Stimulated activated naive CD8-positive, alpha-beta T cell treated with anti-CD3 and anti-CD28 coated beads, Interleukin-15, Interleukin-2, amounts not matched to agents 100 ng/mL and 50 ng/mL, for 24 hours (primary cell): ENCODE results near the gene ERN2.
"Not testable (repeated sequence)": the region's sequence is repeated elsewhere in the genome, so short reads cannot be mapped to it uniquely, and the experiment has no call there.

Experiments used
- H3K27ac Mint-ChIP-seq: one replicate; pipeline ENCODE4 v1.8.0; 2021; ENCODE audit warnings: mild to moderate bottlenecking, mixed read lengths
- H3K27me3 Mint-ChIP-seq: one replicate; pipeline ENCODE4 v1.8.0; 2021; ENCODE audit warnings: mixed read lengths
- H3K36me3 Mint-ChIP-seq: one replicate; pipeline ENCODE4 v1.8.0; 2021; ENCODE audit warnings: low read depth, mixed read lengths
- H3K4me1 Mint-ChIP-seq: one replicate; pipeline ENCODE4 v1.8.0; 2021; ENCODE audit warnings: low read depth, mixed read lengths
- H3K4me3 Mint-ChIP-seq: one replicate; pipeline ENCODE4 v1.8.0; 2021; ENCODE audit warnings: mild to moderate bottlenecking, mixed read lengths
- H3K9me3 Mint-ChIP-seq: one replicate; pipeline ENCODE4 v1.8.0; 2021; ENCODE audit warnings: mixed read lengths

Gene ERN2

DNA sequence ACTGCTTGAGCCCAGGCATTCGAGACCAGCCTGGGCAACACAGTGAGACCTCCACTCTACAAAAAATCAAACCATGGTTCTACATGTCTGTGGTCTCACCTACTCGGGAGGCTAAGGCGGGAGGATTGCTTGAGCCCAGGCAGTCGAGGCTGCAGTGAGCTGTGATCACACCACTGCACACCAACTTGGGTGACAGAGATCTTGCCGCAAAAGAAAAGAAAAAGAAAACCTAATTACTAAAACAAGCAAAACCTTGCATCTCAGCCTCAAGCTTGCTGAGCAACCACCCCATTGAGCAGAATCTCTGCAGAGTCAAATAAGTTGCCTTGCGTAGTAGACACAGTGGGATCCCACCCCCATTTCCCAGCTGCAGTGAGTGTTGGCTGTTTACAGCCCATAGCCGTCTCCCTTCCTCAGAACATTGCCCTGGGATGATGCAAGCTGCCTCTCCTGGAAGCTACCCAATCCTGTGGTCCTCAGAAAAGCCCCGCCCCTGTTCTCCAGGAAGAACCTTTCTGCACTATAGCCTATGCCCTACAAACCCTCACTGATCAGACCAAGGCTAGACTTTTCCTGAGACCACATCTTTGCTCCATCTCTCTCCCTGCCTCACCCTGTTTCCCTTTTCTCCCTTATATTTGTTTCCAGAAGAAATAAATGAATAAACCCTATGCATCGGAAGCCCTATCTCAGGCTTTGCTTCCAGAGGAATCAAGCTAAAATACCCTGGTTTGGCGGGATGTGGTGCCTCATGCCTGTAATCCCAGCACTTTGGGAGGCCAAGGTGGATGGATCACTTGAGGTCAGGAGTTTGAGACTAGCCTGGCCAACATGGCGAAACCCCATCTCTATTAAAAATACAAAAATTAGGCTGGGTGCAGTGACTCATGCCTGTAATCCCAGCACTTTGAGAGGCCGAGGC lies 16.7 kb upstream of the ERN2 start:
- Mint-ChIP-seq H3K27ac (no peak overlapping the region), H3K27me3 (peaks cover 14% of the 10 kb centered on the region), H3K4me3 (no peak overlapping the region), H3K36me3 (no peaks in the 10 kb centered on the region), H3K9me3 (no peaks in the 10 kb centered on the region), H3K4me1 (peaks cover 8% of the 10 kb centered on the region)

DNA sequence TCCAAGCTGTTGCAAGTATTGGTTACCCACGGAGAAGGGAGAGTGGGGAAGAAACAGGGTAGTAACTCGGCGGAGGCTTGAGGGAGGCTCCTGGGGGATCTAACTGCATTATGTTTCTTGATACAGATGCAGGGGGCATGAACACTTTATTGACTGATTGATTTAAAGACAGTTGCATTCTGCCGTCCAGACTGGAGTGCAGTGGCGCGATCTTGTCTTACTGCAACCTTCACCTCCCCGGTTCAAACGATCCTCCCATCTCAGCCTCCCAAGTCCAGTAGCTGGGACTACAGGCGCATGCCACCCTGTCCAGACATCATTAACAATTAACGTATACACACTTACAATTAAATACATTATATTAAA lies 15.1 kb upstream of the ERN2 start:
- no peak overlapping the region for H3K27ac Mint-ChIP-seq
- peaks cover 16% of the 10 kb centered on the region for H3K27me3 Mint-ChIP-seq
- H3K36me3 Mint-ChIP-seq, result no peaks in the 10 kb centered on the region
- H3K9me3 Mint-ChIP-seq, result peaks cover 2% of the 10 kb centered on the region
- no peak overlapping the region for H3K4me3 Mint-ChIP-seq
- peaks cover 6% of the 10 kb centered on the region for H3K4me1 Mint-ChIP-seq

DNA sequence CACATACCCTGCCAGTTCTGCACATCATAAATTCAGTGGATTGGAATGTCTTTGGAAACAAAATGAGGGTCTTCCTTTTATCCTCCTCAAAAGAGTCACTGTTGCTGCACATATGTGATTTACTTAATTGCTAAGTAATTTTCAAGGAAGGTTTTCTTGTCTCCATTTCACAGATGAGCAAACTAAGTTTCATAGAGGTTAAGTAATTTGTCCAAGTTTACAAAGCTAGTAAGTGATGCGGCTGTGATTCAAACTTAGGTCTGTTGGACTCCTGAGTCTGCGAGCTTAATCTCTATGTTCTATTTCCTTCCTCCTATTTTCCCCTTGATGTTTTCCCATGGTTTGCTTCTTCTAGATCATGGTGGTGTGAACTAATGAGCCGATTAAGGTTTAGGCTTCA lies 13.7 kb upstream of the ERN2 start:
- H3K4me1 Mint-ChIP-seq, result peaks cover 6% of the 10 kb centered on the region
- no peak overlapping the region for H3K27ac Mint-ChIP-seq
- peaks cover 20% of the 10 kb centered on the region for H3K27me3 Mint-ChIP-seq
- H3K36me3 Mint-ChIP-seq, result no peaks in the 10 kb centered on the region
- H3K9me3 Mint-ChIP-seq, result peaks cover 6% of the 10 kb centered on the region
- no peak overlapping the region for H3K4me3 Mint-ChIP-seq

GRCh38 chr16:23724785-23725131 lies 11.7 kb upstream of the ERN2 start:
- Mint-ChIP-seq H3K27me3 (peaks cover 16% of the 10 kb centered on the region), H3K27ac (no peak overlapping the region)

DNA sequence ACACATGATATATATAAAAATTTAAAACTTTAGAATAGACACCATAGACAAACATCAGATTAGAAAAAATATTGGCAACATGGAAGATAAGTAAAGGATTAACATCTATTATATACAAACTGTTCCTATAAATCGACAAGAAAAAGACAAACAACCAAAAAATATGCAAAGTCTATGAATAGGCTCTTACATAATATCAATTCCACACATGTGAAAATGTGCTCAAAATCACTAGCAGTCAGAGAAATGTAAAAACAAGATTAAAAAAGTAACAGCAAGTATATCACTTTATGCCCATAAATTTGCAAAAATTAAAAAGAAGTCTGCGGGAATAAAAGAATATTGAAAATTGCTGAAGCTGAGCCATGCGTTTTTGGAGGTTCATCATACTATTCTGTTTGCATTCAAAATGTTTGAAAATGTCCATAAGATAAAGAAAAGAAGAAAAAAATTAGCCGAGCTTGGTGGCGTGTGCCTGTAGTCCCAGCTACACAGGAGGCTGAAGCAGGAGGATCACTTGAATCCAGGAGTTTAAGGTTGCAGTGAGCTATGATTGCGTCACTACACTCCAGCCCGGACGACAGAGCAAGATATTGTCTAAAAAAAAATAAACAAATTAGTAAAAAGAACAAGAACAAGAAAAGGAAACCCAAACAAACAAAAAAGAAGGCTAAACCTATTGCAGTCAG lies 11.2 kb upstream of the ERN2 start:
- Mint-ChIP-seq H3K27me3 (peaks cover 13% of the 10 kb centered on the region), H3K9me3 (peaks cover 6% of the 10 kb centered on the region), H3K36me3 (no peaks in the 10 kb centered on the region), H3K4me1 (peaks cover 6% of the 10 kb centered on the region), H3K27ac (no peak overlapping the region), H3K4me3 (no peak overlapping the region)

More at GRCh38 chr16:23724785-23725131, 11.7 kb upstream of the ERN2 start:
- Mint-ChIP-seq H3K9me3 (peaks cover 6% of the 10 kb centered on the region), H3K4me3 (no peak overlapping the region), H3K4me1 (peaks cover 6% of the 10 kb centered on the region), H3K36me3 (no peaks in the 10 kb centered on the region)

DNA sequence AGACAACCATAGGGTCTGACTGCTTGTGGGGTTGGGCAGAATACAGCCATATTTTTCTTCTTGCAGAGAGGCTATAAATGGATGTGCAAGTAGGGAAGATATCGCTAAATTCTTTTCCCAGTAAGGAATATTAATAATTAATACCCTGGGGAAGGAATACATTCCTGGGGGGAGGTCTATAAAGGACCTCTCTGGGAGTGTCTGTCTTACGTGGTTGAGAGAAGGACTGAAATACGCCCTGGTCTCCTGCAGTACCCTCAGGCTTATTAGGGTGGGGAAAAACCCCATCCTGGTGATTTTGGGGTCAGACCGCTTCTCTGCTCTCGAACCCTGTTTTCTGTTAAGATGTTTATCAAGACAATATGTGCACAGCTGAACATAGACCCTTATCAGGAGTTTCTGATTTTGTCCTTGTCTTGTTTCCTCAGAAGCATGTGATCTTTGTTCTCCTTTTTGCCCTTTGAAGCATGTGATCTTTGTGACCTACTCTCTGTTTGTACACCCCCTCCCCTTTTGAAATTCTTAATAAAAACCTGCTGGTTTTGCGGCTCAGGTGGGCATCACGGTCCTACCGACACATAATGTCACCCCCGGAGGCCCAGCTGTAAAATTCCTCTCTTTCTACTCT lies 9.7 kb upstream of the ERN2 start:
- H3K27me3 Mint-ChIP-seq, result peaks cover 11% of the 10 kb centered on the region
- not testable (repeated sequence) for H3K4me1 Mint-ChIP-seq, H3K36me3 Mint-ChIP-seq, H3K9me3 Mint-ChIP-seq, H3K27ac Mint-ChIP-seq, H3K4me3 Mint-ChIP-seq

DNA sequence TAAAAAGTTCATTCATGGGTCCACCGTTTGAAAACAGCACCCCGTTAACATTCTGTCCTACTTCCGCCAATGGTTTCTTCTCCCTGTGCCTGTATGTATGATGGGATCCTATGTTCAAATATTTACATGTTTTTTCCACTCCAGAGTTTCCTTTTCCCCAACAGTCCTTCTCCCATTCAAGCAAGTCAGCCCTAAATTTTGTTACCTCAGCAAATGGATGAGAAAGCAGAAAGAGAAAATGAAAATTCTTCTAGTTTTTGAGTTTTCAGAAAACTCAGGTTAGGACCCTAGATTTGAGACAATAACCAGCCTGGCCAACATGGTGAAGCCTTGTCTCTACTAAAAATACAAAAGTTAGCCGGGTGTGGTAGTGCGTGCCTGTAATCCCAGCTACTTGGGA lies 3.5 kb upstream of the ERN2 start:
- Mint-ChIP-seq H3K27me3 (peaks cover 45% of the 10 kb centered on the region), H3K9me3 (no peaks in the 10 kb centered on the region), H3K36me3 (no peaks in the 10 kb centered on the region), H3K4me3 (no peak overlapping the region), H3K4me1 (no peaks in the 10 kb centered on the region), H3K27ac (no peak overlapping the region)

GRCh38 chr16:23711785-23712184 lies 1.2 kb downstream of the ERN2 start:
- peaks cover 64% of the 10 kb centered on the region for H3K27me3 Mint-ChIP-seq
- no peaks in the 10 kb centered on the region for H3K4me1 Mint-ChIP-seq
- H3K36me3 Mint-ChIP-seq, result no peaks in the 10 kb centered on the region
- no peak overlapping the region for H3K27ac Mint-ChIP-seq
- H3K9me3 Mint-ChIP-seq, result peaks cover 11% of the 10 kb centered on the region
- H3K4me3 Mint-ChIP-seq, result no peak overlapping the region

DNA sequence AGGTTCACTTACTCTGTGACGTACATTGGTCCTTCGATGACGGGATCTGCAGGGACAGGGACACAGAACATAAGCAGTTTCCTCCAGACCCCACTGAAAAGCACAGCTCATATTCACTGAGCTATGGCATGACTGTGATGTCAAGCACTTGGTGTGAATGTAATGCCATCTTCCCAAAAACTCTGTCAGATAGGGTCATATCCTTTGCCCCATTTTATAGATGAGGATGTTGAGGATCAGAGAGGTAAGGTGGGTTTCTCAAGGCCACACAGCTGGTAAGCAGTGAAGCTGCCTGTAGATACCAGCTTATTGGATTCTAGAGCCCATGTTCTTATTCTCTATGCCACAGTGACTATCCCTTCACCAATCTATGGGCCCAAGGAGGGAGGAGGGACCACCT lies 2.5 kb downstream of the ERN2 start:
- Mint-ChIP-seq H3K27ac (no peak overlapping the region), H3K4me1 (no peaks in the 10 kb centered on the region), H3K9me3 (peaks cover 11% of the 10 kb centered on the region), H3K27me3 (peaks cover 57% of the 10 kb centered on the region), H3K36me3 (no peaks in the 10 kb centered on the region), H3K4me3 (no peak overlapping the region)

- H3K27me3 Mint-ChIP-seq, result peaks cover 57% of the 10 kb centered on the region
- H3K27ac Mint-ChIP-seq, result no peak overlapping the region
- no peaks in the 10 kb centered on the region for H3K4me1 Mint-ChIP-seq
- H3K9me3 Mint-ChIP-seq, result peaks cover 11% of the 10 kb centered on the region
- H3K36me3 Mint-ChIP-seq, result no peaks in the 10 kb centered on the region
- no peak overlapping the region for H3K4me3 Mint-ChIP-seq
These were observed 3.0 kb downstream of the ERN2 start for GRCh38 chr16:23710008-23710407.

DNA sequence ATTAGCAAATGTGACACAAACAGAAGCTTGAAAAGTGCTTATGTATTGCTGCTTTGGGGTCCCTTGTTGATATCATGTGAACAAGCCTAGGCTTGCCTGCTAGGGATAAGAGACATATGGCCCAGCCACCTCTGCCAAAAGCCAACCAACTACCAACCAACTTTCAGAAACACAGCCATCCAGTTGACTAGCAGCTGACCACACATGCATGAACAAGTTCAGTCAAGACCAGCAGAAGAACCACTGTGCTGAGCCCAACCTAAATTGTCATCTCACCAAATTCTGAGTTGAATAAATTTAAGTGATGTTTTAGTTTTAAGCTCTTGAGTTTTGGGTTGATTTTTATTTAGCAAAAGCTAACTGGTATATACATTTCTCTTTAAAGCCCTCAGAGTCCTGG lies 3.5 kb downstream of the ERN2 start:
- no peak overlapping the region for H3K27ac Mint-ChIP-seq
- H3K4me3 Mint-ChIP-seq, result no peak overlapping the region
- H3K36me3 Mint-ChIP-seq, result no peaks in the 10 kb centered on the region
- H3K4me1 Mint-ChIP-seq, result no peaks in the 10 kb centered on the region
- H3K9me3 Mint-ChIP-seq, result peaks cover 11% of the 10 kb centered on the region
- H3K27me3 Mint-ChIP-seq, result peaks cover 52% of the 10 kb centered on the region

- H3K4me1 Mint-ChIP-seq, result no peaks in the 10 kb centered on the region
- peaks cover 20% of the 10 kb centered on the region for H3K9me3 Mint-ChIP-seq
- no peak overlapping the region for H3K27ac Mint-ChIP-seq
- H3K27me3 Mint-ChIP-seq, result peaks cover 44% of the 10 kb centered on the region
- H3K4me3 Mint-ChIP-seq, result no peak overlapping the region
- H3K36me3 Mint-ChIP-seq, result peaks cover 5% of the 10 kb centered on the region
These were observed 6.6 kb downstream of the ERN2 start for GRCh38 chr16:23706439-23706838.

DNA sequence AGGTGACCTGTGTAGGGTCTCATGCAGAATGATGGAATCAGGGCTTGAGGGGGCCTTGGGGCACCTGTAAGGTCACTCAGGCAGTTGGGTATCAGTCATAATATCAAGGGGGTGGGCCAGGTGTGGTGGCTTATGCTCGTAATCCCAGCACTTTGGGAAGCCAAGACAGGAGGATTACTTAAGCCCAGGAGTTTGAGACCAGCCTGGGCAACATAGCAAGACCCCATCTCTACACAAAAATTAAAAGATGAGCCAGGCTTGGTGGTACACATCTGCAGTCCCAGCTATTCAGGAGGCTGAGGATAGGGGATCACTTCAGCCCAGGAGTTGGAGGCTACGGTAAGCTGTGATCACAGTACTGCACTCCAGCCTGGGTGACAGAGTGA lies 7.5 kb downstream of the ERN2 start:
- H3K27me3 Mint-ChIP-seq, result peaks cover 34% of the 10 kb centered on the region
- H3K9me3 Mint-ChIP-seq, result peaks cover 20% of the 10 kb centered on the region
- H3K4me1 Mint-ChIP-seq, result no peaks in the 10 kb centered on the region
- no peak overlapping the region for H3K4me3 Mint-ChIP-seq
- H3K27ac Mint-ChIP-seq, result no peak overlapping the region
- H3K36me3 Mint-ChIP-seq, result peaks cover 5% of the 10 kb centered on the region

DNA sequence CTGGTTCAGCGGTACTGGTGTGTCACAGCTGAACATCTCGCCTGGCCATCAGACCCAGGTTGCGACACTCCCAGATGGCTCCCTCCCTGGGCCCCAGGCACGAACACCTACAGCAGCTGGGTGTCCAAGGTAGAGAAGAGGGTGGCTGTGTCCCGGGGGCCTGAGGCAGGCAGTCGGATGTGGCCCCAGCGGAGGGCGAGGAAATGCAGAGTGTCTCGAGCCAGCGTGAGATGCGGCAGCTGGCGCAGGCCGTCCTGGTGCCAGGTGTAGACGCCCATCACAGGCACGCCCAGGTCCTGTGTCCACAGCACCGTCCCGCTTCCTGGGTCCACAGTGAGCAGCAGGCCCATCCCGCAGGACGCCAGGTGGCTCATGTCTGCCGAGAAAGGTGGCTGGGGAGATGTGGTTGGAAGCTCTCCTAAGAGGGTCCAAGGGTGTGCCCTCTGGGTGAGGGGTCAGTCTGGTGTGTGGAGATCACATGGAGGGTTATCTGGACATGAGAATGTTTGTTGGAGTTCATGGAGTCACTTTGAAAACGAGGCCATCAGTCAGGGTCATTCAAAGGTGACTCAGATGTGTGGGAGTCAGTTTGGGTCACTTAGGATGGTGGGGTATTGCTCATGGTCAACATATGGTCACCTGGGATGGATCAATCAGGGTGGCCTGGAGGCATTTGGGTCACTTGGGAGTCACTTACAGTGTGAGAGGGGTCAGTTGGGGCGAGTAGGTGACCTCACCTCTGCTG lies 8.1 kb downstream of the ERN2 start:
- H3K4me3 Mint-ChIP-seq, result no peak overlapping the region
- peaks cover 29% of the 10 kb centered on the region for H3K27me3 Mint-ChIP-seq
- no peaks in the 10 kb centered on the region for H3K4me1 Mint-ChIP-seq
- H3K36me3 Mint-ChIP-seq, result peaks cover 5% of the 10 kb centered on the region
- H3K27ac Mint-ChIP-seq, result no peak overlapping the region
- peaks cover 15% of the 10 kb centered on the region for H3K9me3 Mint-ChIP-seq

- Mint-ChIP-seq H3K27ac (no peak overlapping the region), H3K4me3 (no peak overlapping the region), H3K27me3 (peaks cover 22% of the 10 kb centered on the region), H3K9me3 (peaks cover 9% of the 10 kb centered on the region), H3K36me3 (peaks cover 5% of the 10 kb centered on the region), H3K4me1 (no peaks in the 10 kb centered on the region)
These were observed 10.1 kb downstream of the ERN2 start for GRCh38 chr16:23702951-23703350.
